NCI-H1694 treated with DMSO at 0.1 percent for 48 hours (cell line): ENCODE results near the gene IQSEC2.
A peak's percentile ranks its signal among the peaks of the same experiment; 100 is the strongest.

Source experiments
- DNase-seq: peaks from one replicate; lab custom pipeline; 2025; lab: John Stamatoyannopoulos, UW

The IQSEC2 gene

DNA sequence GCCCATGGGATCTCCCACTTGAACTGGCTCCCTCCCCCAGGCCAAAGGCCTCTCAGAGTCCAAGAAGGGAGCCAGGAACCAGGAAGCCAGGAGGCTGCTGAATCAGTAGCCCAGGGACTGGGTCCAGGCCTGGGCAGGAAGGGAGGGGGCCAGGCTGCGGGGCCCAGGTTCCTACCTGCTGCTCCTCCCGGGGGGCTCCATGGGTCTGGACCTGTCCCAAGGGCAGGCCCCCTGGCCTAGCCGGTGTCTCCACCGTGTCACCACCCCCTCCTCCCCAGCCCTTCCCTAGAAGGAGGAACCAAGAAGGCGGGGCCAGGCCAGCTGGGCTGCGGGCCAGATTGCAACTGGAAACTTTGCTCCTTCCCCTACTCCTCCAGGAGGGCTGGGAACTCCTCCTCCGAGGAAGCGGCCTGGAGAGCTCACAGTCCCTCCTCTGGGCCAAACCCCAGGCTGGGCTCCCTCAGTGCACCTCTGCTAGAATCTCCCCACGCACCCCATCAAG lies at the start of gene IQSEC2:
TSS of gene IQSEC2 (minus strand) at position 264 of the 502 bp plus-strand sequence.
- no peak for DNase-seq

DNA sequence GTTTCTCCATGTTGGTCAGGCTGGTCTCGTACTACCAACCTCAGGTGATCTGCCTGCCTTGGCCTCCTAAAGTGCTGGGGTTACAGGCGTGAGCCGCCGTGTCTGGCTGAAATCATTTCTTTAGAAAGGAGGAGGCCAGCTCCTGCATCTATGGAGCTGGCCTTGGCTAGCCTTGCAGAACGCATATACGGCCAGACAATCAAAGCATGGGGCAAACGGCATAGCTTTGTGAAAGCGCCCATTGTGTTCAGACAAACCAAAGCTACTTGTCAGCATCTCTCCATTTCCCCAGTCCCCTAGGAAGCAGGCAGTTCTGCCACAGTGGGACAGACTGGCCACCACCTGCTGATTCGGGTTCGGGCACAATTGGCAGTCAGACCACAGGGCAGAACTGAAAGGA lies 48.9 kb upstream of the IQSEC2 start:
- no peak for DNase-seq

DNA sequence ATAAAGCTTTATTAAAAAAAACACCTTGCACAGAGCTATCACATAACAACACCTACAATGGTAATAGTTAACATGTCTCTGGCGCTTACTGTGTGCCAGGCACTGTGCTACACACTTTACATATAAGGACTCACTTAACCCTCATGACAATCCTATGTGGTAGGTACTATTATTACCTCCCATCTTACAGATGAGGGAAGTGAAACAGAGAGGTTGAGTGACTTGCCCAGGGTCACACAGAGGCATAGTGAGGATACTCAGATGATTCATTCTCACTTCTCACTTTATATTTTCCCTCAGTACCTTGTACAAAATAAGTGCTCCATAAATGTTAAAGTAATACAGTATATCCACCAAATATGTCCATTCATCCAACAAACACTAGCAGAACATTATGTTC lies 43.4 kb upstream of the IQSEC2 start:
- DNase-seq, result no peak

DNA sequence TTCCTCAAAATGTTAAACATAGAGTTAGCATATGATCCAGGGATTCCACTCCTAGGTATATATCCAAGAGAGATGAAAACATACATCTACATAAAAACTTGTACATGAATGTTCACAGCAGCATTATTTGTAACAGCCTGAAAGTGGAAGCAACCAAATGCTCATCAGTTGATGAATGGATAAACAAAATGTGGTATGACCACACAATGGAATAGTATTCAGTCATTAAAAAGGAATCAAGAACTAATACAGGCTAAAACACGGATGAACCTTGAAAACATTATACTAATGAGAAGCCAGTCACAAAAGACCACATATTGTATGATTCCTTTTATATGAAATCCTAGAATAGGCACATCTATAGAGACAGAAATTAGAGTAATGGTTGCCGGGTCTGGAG lies 42.7 kb upstream of the IQSEC2 start:
- no peak for DNase-seq

DNA sequence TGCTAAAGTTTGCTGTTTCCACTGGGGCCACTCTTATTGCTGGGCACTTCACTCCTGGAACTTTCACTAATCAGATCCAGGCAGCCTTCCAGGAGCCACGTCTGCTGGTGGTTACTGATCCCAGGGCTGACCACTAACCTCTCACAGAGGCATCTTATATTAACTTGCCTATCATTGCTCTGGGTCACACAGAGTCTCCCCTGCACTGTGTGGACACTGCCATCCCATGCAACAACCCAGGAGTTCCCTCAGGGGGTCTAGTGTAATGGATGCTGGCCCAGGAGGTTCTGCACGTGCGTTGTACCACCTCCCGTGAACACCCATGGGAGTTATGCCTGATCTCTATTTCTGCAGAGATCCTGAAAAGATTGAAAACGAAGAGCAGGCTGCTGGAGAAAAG lies 41.8 kb upstream of the IQSEC2 start:
- DNase-seq, result no peak

DNA sequence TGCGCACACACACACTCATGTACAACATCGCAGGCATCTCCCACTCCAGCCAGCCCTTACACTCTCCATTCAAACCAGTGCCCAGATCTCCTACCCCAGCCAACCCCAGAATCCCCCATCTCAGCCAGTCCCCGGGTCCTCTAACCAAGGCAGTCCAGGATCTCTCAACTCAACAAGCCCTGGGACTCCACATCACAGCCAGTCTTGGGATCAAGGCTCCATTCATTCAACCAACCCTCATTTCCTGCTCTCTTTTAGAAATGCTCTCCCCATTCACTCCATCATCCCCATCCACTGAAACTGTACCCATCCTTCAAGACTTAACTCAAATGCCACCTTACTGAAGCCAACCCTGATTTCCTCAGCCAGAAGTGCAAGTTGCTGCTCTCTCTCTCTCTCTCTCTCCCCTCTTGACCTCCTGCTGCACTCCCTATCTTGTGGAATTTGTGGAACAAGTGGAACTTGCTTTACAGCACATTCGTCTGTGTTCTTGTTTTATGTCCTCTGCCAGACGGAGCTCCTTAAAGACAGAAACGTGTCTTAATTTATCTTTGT lies 40.6 kb upstream of the IQSEC2 start:
- no peak for DNase-seq

DNA sequence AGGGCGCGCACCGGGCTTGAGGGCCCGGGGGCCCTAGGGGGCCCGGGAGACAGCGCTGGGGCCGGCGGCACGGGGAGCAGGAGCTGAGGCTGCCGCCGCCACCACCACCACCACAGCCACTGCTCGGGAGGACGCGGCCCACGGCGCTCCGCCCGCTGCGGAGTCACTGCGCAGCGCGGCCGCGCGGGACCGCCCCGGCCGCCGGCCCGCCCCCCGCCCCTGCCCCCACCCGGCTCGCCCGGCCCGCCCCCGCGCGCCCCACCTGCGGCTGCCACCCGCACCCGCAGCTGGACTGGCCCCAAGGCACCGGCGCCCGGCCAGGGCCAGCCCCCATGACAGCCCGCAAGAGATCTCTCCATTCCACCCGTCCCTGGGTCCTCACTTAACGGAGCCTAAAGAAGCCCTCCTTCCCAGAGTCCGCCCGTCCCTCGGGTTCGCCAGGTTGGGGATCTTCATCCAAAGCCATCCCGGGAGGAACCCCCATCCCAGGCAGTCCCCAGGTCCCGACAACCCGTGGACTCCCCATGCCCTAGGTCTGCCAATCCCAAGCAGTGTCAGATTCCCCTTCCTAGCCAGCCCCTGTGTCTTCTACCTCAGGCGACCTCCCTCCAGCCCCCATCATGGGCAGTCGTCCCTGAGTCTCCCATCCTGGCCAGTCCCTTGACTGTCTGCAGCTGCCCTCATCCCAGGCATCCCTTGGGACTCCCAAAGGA lies 40.0 kb upstream of the IQSEC2 start:
- no peak for DNase-seq

DNA sequence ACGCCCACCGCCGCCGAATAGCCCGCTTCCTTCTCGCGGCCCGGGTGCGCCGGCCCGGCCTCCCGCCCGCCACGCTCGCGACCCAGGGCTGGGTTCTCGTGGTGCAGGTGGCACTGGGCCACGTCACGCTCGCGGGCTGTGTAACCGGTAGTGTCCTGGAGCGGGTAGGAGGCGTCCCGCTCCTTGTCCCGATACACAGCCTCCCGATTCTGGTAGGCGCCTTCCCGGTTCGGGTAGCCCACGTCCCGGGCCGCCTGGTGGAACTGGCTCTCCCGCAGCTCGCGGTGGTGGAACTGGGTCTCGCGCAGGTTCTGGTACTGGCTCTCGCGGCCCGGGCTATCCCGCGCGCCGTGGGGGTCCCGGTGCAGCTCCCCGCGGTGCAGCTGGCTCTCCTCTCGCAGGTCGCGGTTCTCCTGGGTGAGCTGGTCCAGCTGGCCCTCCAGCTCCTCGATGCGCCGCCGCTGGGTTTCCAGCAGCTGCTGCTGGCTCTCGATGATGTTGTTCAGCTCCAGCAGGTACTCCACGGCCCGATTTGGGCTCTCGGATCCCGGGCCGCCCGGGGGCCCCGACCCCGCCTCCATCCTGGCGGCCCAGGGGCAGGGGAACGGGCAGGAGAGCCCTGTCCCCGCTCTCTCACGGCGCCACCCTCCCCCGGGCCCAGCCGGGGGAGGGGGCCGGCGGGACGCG lies 39.3 kb upstream of the IQSEC2 start:
- DNase-seq, result no peak

DNA sequence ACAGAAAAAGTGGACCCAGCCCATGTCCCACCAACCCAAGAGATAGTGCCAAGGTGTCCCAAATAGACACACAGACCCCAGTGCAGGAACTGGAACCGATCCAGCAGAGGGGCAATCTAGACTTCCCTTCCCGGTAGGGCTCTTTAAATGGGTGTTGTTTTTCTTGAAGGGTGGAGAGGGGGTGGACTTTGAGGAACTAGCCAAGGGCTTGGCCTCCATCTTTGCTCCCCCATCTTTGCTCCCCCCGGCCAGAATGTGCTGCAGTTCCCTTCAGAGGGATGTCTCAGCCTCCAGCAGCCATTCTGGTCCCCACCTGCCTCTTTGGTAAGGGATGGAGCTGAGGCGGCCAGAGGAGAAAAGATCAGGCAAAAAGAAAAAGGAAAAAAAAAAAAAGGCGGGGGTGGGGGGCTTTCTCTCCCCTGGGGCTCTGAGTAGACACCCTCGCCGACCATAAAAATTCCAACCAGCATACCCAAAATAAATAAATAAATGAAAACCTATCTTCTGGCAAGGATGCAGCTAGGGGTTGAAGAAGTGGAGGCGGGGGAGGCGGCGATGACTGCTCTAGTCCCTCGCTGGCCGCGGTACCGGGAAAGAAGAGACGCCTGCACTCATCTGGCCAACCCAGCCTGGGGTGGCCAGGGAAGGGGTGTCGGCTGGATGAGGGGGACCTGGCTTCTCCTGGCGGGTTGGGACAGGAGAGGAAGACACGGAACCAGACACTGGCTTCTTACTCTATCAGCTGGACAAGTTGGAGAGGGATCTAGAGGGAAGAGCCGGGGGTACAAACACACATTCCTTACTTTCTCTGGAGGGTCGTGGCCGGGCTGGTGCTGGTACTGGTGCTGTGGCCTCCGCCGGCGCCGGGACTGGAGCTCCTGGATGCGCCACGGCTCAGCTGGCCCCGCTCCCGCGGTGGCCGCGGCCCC lies 38.5 kb upstream of the IQSEC2 start:
- no peak for DNase-seq

DNA sequence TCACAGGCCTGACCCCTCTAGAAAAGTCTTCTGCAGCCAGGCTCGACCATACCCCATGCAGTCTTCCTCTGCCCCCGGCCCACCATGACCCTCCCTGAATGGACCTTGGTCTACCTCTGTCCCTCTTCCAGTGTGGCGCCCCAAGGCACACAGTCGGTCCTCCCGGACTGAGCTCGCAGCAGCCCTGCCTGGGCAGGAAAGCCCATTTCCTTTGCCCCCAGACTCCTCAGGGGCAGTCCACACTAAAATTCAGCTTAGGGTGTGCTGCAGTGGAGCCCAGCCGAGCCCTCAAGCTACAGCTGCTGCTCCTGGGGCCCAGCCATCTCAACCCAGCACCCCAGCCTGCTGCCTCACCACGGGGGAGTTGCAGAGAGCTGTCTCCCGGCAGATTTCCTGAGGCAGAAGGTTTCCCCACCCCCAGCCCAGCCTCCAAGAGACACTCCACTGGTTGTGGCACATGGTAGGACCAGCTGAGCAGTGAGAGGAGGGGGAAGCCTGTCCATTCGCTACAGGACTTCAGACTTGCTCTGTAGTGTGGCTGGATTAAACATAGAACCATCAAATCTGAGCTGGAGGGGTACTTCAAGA lies 37.5 kb upstream of the IQSEC2 start:
- no peak for DNase-seq

DNA sequence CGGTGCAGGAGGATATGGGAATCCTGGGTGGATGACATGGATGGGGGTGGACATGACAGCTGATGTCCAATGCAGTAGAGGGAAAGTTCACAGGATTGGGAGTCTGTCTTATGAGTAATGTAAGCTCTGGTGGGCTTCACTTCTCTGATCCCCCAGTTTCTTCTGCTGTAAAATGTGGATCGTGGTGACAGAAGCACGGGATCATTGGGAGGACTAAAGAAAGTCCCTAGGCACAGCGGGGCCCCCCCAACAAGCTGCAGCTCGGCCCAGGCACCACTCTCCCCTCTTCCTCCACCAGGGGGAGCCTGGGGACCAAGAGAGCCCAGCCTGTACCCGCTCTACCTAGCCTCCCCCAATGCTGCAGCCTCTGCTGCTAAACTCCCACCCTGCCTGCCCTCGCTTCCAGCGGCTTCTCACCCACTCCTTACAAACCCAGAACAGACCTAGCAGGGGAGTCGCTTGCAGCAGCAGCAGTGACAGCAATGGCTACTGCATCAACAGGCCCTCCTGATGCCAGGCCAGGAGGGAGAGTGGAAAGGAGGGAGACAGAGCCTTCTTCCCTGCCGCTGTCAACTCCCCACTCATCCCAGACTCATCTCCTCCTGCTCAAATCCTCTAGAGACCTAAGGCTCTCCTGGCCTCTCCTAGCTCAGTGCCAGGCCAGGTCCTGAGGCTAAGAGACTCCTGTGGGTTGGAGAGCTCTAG lies 36.1 kb upstream of the IQSEC2 start:
- DNase-seq, result peak; percentile 36

DNA sequence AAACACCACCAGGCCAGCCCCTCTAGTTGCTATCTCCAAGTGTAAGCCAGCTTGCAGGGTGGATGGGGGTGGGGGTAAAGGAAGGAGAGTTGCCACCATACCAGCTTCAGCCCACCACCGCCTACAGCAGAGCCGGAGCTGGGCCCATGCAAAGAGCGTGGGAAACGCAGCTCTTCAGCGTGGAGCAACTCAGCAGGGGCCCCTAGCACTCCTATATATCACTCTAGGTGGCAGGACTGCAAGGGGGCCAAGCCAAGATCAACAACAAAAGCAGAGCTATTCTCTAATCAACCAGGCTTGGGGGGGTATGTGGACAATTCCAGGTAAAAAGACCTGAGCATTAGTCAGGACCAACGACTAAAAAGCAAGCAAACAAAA lies 35.5 kb upstream of the IQSEC2 start:
- DNase-seq, result no peak

DNA sequence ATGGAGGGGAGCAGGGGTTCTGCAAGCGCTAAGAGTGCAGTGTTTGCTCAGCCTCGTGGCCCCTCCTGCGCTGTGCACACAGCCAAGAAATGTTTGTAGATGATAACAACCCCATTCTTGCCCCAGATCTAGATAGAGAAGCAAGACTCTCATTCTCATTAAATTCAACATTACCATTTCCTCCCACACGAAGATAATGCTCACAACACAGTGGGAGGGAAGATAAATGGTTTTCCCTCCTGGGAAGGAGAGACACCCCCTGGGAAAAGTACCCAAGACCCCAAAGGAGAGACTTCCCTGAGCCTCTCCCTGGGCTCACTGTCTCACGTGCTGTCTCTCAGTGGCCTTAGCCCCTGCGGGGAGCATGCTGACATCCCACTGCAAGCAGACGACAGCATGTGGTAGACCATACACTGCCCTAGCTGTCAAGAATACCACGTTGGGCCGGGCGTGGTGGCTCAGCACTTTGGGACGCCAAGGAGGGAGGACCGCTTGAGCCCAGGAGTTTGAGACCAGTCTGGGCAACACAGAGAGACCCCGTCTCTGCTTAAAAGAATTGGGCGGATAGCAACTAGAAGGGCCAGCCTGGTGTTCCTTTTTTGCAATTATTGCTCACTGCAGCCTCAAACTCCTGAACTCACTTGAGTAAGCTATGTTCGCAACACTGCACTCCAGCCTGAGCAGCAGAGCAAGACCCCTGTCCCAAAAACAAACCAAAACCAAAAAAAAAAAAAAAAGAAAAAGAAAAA lies 34.9 kb upstream of the IQSEC2 start:
- no peak for DNase-seq

DNA sequence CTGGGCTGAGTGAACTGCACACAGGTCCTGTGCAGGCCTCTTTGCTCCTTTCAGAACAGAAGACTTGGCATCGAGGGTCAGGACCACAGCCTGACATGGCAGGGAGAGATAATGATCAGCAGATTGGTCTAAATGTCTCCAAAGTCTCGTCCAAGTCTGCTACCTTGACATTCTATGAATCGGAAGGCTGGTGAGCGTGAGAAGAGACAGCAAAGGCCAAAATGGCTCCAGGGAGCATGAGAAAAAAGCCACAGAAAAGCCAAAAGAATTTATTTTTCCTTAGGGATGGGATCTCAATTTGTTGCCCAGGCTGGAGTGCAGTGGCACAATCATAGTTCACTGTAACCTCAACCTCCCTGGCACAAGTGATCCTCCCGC lies 32.3 kb upstream of the IQSEC2 start:
- DNase-seq, result no peak

DNA sequence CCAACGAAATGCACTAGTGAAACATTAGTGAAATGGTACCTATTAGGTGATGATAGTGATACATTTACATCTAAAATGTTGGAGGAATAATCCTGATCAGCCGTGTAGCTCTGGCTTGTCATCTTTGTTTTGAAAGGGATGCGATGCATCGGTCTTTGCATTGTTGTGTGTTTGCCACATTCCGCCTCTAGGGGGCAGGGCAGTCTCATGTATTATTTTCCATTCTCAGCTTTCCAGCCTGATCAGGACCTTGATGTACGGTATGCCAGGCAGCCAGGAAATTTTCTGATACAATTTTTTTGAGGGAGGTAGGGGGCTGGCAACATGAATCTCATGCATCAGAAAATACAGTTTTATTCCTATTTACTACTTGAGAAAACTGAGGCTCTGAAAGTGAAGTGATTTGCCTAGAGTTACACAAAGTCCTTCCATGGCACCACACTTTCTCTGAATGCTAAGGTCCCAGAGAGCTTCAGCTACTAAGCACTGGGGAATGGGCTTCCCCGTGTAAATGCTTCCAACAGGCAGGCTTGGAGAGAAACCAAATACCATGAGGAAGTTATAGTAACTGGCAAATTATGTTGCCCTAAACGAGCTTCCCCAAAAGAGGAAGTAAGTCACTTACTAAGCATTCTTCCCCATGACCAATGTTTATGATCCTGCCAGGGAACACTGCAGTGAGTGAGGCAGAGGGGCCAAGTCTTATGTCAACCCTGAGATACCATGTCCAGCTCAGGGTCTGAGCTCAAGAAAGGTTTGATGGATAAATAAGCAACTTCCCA lies 31.8 kb upstream of the IQSEC2 start:
- peak; percentile 23 for DNase-seq

DNA sequence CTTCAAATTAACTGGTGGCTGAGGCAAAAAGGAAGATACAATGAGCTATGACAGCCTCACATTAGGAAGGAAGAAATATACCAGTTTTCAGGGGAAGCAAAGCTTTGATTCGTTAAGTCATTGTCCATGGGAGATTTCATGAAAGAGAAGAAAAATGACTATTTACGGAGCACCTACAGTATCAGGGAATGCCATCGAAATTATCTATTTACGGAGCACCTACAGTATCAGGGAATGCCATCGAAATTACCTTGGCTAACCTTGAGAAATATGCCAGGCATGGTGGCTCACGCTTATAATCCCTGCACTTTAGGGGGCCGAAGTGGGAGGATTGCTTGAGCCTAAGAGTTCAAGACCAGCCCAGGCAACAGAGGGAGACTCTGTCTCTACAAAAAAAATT lies 28.5 kb upstream of the IQSEC2 start:
- DNase-seq, result no peak

DNA sequence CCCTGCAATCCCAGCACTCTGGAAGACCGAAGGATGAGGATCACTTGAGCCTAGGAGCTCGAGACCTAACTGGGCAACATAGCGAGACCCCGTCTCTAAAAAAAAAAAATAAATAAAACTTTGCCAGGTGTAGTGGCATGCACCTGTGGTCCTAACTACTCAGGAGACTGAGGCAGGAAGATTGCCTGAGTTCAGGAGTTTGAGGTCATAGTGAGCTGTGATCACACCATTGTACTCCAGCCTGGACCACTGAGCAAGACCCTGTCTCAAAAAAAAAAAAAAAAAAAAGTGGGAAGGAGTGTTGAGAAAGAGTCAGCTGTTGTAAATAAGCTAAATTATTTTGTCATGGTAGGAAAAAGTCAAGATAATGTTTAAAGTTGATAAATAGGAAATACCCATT lies 27.5 kb upstream of the IQSEC2 start:
- DNase-seq, result no peak

DNA sequence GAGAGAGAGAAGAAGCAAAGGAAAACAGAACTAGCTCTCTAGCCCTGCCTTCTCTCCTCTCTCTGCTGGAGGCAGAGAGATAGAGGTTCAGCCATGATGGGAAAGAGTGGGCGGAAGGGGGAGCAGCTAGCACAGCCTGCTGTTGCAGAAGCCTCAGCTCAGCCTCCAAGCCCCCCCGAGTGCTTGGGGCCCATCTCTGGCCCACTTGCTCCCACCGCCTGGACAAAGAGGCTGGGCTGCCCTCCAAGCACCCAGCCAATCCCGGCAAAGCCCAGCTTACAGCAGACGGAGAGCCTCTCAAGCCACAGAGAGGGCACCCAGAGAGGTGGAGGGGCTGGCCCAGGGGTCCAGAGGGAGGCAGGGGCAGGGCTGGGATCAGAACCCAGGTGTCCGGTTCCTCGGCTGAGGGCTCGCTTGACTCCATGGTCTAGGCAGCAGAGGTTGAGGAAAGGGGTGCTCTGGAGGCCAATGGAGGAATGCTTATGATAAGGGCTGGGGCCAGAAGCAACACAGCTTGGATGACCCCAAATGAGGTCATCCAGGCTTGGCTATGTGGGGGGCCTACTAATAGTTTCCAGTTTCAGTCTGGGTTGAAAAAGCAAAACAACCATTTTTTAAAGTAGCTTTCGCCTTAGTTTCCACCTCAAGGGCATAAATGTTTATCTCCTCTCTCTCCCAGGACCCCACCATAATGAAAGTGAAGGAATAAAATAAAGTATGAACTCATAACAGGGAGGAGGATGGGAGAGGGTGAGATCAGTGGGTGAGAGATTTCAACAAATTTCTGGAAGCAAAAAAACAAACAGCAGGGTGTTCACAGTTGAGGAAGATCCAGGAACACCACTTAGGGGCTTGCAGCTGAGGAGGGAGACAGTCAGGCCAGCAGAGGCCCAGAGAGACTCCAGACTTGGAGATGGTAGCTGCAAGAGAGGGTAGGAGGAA lies 24.9 kb upstream of the IQSEC2 start:
- DNase-seq, result no peak
